GM12875 (cell line): ENCODE results near the gene GRM7.

Source experiments
- H3K4me3 ChIP-seq: one replicate; pipeline ENCODE4 v1.5.1; 2011; ENCODE audit warnings: low read depth, low read length, control low read depth
- CTCF ChIP-seq: IDR thresholded peaks from 2 replicates; pipeline ENCODE4 v1.5.1; 2011; ENCODE audit warnings: low read depth, mild to moderate bottlenecking, control low read depth, inconsistent platforms, low read length, moderate library complexity, borderline replicate concordance; ENCODE audit not compliant: insufficient read depth

Gene GRM7

GRCh38 chr3:7710284-7710683 is 849.4 kb downstream of the GRM7 start:
- no peak overlapping the region for H3K4me3 ChIP-seq
- TF ChIP-seq CTCF = no peak

- no peak overlapping the region for H3K4me3 ChIP-seq
- no peak for TF ChIP-seq CTCF
Measured at GRCh38 chr3:7713724-7714123, 852.8 kb downstream of the GRM7 start.

GRCh38 chr3:7720649-7721297 is 859.9 kb downstream of the GRM7 start:
- TF ChIP-seq CTCF = no peak
- no peak overlapping the region for H3K4me3 ChIP-seq

GRCh38 chr3:7721869-7722268 is 861.0 kb downstream of the GRM7 start:
- H3K4me3 ChIP-seq = no peak overlapping the region
- TF ChIP-seq CTCF = no peak

- TF ChIP-seq CTCF = no peak
Measured at GRCh38 chr3:7728566-7729519, 867.9 kb downstream of the GRM7 start.

GRCh38 chr3:7733933-7734332 is 873.0 kb downstream of the GRM7 start:
- no peak overlapping the region for H3K4me3 ChIP-seq
- TF ChIP-seq CTCF = no peak

More at GRCh38 chr3:7728566-7729519, 867.9 kb downstream of the GRM7 start:
- H3K4me3 ChIP-seq = no peak overlapping the region
